Right atrium auricular region (tissue), 2 donors: ENCODE results near the gene ZNF563. TPM values are rescaled to one million over a fixed set of nuclear protein-coding genes. Genes with fewer than 3 reads are reported as not detected.
"Not testable (repeated sequence)": the region's sequence is repeated elsewhere in the genome, so short reads cannot be mapped to it uniquely, and the experiment has no call there.

ENCODE experiments used
- DNase-seq: peaks from one replicate; pipeline ENCODE4 v3.0.0-alpha.2; 2019; ENCODE audit warnings: low spot score
- H3K27ac ChIP-seq, 2 donors: fragments of 200-600 bp; sonication (generic); 1 replicate in 1 of 2; 2 replicates in 1 of 2; pipeline ENCODE4 v1.5.1; 2016 to 2019
- H3K27me3 ChIP-seq, 2 donors: fragments of 200-600 bp; sonication (generic); one replicate each; pipeline versions ENCODE4 v1.5.1 to v1.6.0; 2017 to 2019
- H3K36me3 ChIP-seq: fragments of 200-600 bp; sonication (generic); one replicate; pipeline ENCODE4 v1.5.1; 2016
- H3K4me1 ChIP-seq, 2 donors: fragments of 200-600 bp; sonication (generic); one replicate each; pipeline versions ENCODE4 v1.5.1 to v1.6.0; 2017 to 2019
- H3K4me3 ChIP-seq, 2 donors: fragments of 200-600 bp; sonication (generic); 1 replicate in 1 of 2; 2 replicates in 1 of 2; pipeline ENCODE4 v1.5.1; 2017 to 2019; ENCODE audit warnings: mild to moderate bottlenecking in 1 of 2, moderate library complexity in 1 of 2
- H3K9me3 ChIP-seq, 2 donors: fragments of 200-600 bp; sonication (generic); one replicate each; pipeline ENCODE4 v1.5.1; 2019
- total RNA-seq, 2 donors: library from RNA; depleted of rRNA; stranded (reverse); fragments of >200 nt; gene quantifications; one replicate each; pipeline ENCODE4 v1.1.0, GENCODE V29; 2016
- TF ChIP-seq, protein P1 (sequence below), 2 donors: fragments of 200-600 bp; sonication (generic); IDR thresholded peaks; one replicate each; pipeline ENCODE4 v1.5.1; 2019; ENCODE audit warnings: antibody characterized with exemption in 2 of 2

Gene ZNF563
- total RNA-seq, 2 donors from 2014 or later, result 4.7 to 7.6 TPM

DNA sequence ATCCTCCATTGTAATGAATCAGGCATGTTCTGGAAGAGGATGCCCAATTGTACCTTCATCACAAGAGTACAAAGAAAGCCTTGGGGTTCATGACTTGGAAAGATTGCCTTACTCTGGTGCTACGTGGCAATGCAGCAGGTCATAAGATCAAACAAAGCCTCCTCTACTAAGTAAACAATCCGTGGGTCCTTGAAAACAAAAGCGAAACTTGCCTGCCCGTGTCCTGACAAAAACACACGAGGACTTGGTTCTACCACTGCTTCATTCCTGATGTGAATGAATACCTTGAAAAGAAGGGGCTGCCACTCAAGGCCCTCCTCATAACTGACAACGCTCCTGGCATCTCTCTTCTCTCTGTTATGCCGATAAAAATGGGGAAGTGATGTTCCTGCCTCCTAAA is 18.9 kb downstream of the ZNF563 start:
- DNase-seq, result no peak
- H3K36me3 ChIP-seq, result peaks cover 22% of the 10 kb centered on the region
- H3K9me3 ChIP-seq, result peaks cover 0 to 4% of the 10 kb centered on the region in 2 donors
- no peak overlapping the region for H3K27ac ChIP-seq
- no peaks in the 10 kb centered on the region for H3K27me3 ChIP-seq
- H3K4me1 ChIP-seq, result no peaks in the 10 kb centered on the region
- no peak overlapping the region for H3K4me3 ChIP-seq
- TF ChIP-seq, protein P1, sequence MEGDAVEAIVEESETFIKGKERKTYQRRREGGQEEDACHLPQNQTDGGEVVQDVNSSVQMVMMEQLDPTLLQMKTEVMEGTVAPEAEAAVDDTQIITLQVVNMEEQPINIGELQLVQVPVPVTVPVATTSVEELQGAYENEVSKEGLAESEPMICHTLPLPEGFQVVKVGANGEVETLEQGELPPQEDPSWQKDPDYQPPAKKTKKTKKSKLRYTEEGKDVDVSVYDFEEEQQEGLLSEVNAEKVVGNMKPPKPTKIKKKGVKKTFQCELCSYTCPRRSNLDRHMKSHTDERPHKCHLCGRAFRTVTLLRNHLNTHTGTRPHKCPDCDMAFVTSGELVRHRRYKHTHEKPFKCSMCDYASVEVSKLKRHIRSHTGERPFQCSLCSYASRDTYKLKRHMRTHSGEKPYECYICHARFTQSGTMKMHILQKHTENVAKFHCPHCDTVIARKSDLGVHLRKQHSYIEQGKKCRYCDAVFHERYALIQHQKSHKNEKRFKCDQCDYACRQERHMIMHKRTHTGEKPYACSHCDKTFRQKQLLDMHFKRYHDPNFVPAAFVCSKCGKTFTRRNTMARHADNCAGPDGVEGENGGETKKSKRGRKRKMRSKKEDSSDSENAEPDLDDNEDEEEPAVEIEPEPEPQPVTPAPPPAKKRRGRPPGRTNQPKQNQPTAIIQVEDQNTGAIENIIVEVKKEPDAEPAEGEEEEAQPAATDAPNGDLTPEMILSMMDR (IDR thresholded peaks at IDR 0.05), result no peak

DNA sequence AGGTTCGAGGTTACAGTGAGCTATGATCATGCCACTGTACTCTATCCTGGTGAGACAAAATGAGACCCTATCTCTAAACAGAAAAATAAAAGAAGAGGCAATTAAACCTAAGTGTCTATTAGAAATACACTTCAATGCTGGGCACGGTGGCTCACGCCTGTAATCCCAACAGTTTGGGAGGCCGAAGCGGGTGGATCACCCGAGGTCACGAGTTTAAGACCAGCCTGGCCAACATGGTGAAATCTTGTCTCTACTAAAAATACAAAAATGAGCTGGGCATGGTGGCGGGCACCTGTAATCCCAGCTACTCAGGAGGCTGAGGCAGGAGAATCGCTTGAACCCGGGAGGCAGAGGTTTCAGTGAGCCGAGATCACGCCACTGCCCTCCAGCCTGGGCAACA is 24.5 kb downstream of the ZNF563 start:
- H3K4me3 ChIP-seq, H3K4me1 ChIP-seq, H3K27me3 ChIP-seq, H3K9me3 ChIP-seq, H3K27ac ChIP-seq, DNase-seq, H3K36me3 ChIP-seq: not testable (repeated sequence)

DNA sequence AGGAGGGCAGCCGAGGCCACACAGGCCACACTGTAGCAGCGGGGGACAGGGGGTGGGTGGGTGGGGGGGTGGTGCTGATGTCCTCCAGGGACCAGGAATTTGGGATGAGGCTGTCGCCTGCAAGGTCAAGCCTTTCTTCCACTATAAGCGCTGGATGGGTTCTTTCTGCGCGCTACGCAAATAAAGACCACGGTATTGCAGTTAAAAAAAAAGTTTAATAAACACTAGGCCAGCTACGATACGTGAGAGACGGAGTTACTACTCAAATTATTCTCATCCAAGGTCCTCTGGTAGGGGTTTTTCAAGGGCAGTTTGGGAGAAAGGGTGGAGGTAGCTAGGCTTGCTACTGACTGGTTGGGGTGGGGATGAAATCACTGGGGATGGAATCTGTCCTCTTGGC is 38.2 kb downstream of the ZNF563 start:
- no peaks in the 10 kb centered on the region for H3K27me3 ChIP-seq
- no peaks in the 10 kb centered on the region for H3K36me3 ChIP-seq
- TF ChIP-seq, protein P1 (IDR thresholded peaks at IDR 0.05), result no peak
- DNase-seq, result no peak
- H3K9me3 ChIP-seq, result no peaks in the 10 kb centered on the region
- peak overlapping the region; percentile 97 to 99 for H3K4me3 ChIP-seq
- H3K27ac ChIP-seq, result peak overlapping the region; percentile 93 to 98
- H3K4me1 ChIP-seq, result peaks cover 0 to 25% of the 10 kb centered on the region in 2 donors

DNA sequence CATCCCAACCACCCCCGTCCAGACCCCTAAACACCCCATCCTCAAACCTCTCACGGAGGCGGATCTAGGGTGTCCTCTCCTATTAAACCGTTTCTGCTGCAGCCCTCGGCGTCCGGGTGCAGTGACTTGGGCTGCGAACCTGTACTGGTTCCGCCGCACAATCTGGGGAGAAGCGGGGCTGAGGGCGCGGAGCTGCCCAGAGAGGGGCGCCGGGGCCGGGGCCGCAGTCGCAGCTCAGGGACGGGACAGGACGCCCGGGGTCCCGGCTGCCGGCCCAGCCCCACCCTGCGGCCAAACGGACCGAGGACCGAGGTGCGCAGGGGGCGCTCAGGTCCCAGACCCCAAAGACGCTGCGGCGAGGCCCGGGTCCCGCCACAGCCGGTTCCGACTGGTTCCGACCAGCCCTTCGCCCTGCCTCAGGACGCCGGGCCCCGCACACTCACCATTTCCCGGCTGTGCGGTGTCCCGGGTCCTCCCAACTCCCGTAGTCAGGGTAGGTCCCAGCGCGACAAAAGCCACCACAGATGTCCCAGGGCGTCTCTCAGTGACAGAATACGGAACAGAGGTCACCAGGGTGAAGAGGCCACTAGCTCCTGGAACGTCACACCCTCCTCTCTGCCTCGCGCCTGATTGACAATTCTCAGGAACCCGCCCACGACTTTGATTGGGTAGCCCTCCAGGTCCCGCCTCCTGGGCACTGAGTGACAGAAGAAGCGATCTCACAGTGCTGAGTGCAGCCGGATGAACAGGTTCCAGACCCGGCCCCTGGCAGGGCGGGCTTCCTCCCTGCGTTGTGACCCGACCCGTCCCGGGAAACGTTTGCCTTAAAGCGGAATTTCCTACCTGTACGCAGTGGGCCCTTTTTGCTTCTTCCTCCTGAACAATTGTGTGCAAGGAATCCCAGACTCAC is 38.9 kb downstream of the ZNF563 start, which contains the start of gene ZNF44:
ZNF44 (minus strand) TSS at position 635 of the 910 bp plus-strand sequence; CDS start at position 446, 189 bp downstream.
- no peaks in the 10 kb centered on the region for H3K36me3 ChIP-seq
- no peaks in the 10 kb centered on the region for H3K27me3 ChIP-seq
- H3K4me3 ChIP-seq, result peak within 1 kb of the TSS; percentile 97 to 99
- peak within 1 kb of the TSS; percentile 93 to 98 for H3K27ac ChIP-seq
- no peaks in the 10 kb centered on the region for H3K9me3 ChIP-seq
- H3K4me1 ChIP-seq, result peaks cover 0 to 32% of the 10 kb centered on the region in 2 donors
- peak; percentile 99 for DNase-seq
- TF ChIP-seq, protein P1 (IDR thresholded peaks at IDR 0.05), result peak in 1 of 2 donors; percentile 8

DNA sequence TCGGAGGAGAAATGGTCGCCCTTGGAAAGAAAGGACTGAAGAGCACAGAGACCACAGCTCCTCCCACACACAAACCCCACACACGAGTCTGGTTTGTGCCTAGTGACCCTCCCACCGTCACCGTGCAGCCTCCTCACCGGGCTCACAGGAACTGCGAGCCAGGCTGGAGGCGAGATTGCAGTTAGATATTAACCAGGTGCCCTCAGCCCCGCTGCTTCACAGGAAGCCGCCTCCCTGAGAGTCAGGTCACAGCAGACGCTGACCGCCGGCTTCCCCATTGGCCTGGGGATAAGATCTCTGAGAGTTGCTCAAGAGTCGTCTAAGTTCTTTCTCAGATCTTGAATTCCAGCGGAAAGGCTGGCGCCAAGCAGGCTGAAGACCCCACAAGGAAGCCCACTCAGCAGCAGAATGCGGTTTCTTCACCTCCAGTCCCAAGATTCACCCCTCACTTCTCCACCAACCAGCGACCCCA is 39.6 kb downstream of the ZNF563 start:
- Histone ChIP-seq H3K4me3 (peak overlapping the region; percentile 97 to 99), H3K9me3 (no peaks in the 10 kb centered on the region), H3K4me1 (peaks cover 0 to 38% of the 10 kb centered on the region in 2 donors), H3K36me3 (no peaks in the 10 kb centered on the region), H3K27ac (peak overlapping the region; percentile 93 to 98), H3K27me3 (no peaks in the 10 kb centered on the region)
- TF ChIP-seq, protein P1 (IDR thresholded peaks at IDR 0.05), result no peak
- DNase-seq, result peak; percentile 83

DNA sequence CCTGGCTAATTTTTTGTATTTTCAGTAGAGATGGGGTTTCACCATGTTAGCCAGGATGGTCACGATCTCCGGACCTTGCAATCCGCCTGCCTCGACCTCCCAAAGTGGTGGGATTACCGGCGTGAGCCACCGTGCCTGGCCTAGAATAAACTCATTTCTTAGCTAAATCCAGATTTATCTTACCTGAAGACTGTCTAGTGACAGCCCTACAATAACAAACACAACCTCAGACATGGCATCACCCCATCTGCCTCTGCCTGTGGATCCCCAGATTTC is 43.7 kb downstream of the ZNF563 start:
- no peaks in the 10 kb centered on the region for H3K27me3 ChIP-seq
- TF ChIP-seq, protein P1 (IDR thresholded peaks at IDR 0.05), result no peak
- no peak overlapping the region for H3K4me3 ChIP-seq
- peak overlapping the region in 1 of 2 donors; percentile 68 for H3K27ac ChIP-seq
- no peaks in the 10 kb centered on the region for H3K9me3 ChIP-seq
- peaks cover 4% of the 10 kb centered on the region for H3K36me3 ChIP-seq
- DNase-seq, result no peak
- peaks cover 0 to 34% of the 10 kb centered on the region in 2 donors for H3K4me1 ChIP-seq
